ENCODE measurements around the gene SSU72.
"Not testable (repeated sequence)": the region's sequence is repeated elsewhere in the genome, so short reads cannot be mapped to it uniquely, and the experiment has no call there.

SSU72 gene

GRCh38 chr1:1558591-1558990 lies 16.1 kb downstream of the SSU72 start:
- no peak for DNase-seq (ENCODE audit: low read depth in 2 of 2)

GRCh38 chr1:1557688-1558087 lies 17.0 kb downstream of the SSU72 start:
- DNase-seq (ENCODE audit: low read depth in 2 of 2) = not testable (repeated sequence)

GRCh38 chr1:1556961-1557360 lies 17.7 kb downstream of the SSU72 start:
- not testable (repeated sequence) for DNase-seq (ENCODE audit: low read depth in 2 of 2)

- DNase-seq (ENCODE audit: low read depth in 2 of 2) = no peak
Measured at GRCh38 chr1:1556505-1556904, 18.2 kb downstream of the SSU72 start.

GRCh38 chr1:1554926-1555915 lies 19.4 kb downstream of the SSU72 start:
- DNase-seq (ENCODE audit: low read depth in 2 of 2) = no peak

GRCh38 chr1:1554550-1554925 lies 20.1 kb downstream of the SSU72 start:
- DNase-seq (ENCODE audit: low read depth in 2 of 2) = no peak

GRCh38 chr1:1553821-1554494 lies 20.7 kb downstream of the SSU72 start:
- DNase-seq (ENCODE audit: low read depth in 2 of 2) = no peak

- no peak for DNase-seq (ENCODE audit: low read depth in 2 of 2)
Measured at GRCh38 chr1:1552263-1552639, 22.4 kb downstream of the SSU72 start.

- DNase-seq (ENCODE audit: low read depth in 2 of 2) = no peak
Measured at GRCh38 chr1:1551524-1552262, 23.0 kb downstream of the SSU72 start.

- no peak for DNase-seq (ENCODE audit: low read depth in 2 of 2)
Measured at GRCh38 chr1:1550591-1551432, 23.9 kb downstream of the SSU72 start.

- no peak for DNase-seq (ENCODE audit: low read depth in 2 of 2)
Measured at GRCh38 chr1:1550087-1550486, 24.6 kb downstream of the SSU72 start.

GRCh38 chr1:1548591-1548990 lies 26.1 kb downstream of the SSU72 start:
- no peak for DNase-seq (ENCODE audit: low read depth in 2 of 2)

- DNase-seq (ENCODE audit: low read depth in 2 of 2) = no peak
Measured at GRCh38 chr1:1547476-1547875, 27.2 kb downstream of the SSU72 start.

- DNase-seq (ENCODE audit: low read depth in 2 of 2) = no peak
Measured at GRCh38 chr1:1547011-1547410, 27.7 kb downstream of the SSU72 start.

- no peak for DNase-seq (ENCODE audit: low read depth in 2 of 2)
Measured at GRCh38 chr1:1545946-1546737, 28.5 kb downstream of the SSU72 start.

- no peak for DNase-seq (ENCODE audit: low read depth in 2 of 2)
Measured at GRCh38 chr1:1544544-1544943, 30.1 kb downstream of the SSU72 start.

- no peak for DNase-seq (ENCODE audit: low read depth in 2 of 2)
Measured at GRCh38 chr1:1543706-1544099, 31.0 kb downstream of the SSU72 start.

- DNase-seq (ENCODE audit: low read depth in 2 of 2) = no peak
Measured at GRCh38 chr1:1542766-1543705, 31.6 kb downstream of the SSU72 start.

- no peak for DNase-seq (ENCODE audit: low read depth in 2 of 2)
Measured at GRCh38 chr1:1541956-1542765, 32.5 kb downstream of the SSU72 start.
